Stimulated activated effector memory CD8-positive, alpha-beta T cell treated with anti-CD3 and anti-CD28 coated beads, Interleukin-12 subunit alpha, Interleukin-12 subunit beta, amount 100 ng/mL, for 72 hours (primary cell): ENCODE measurements around the gene PTPN23.
A peak's percentile ranks its signal among the peaks of the same experiment; 100 is the strongest.

Source experiments
- ATAC-seq: fragments of 150-1000 bp; cut with Tn5 transposase; 2 replicates; pipeline ENCODE4 v1.10.0; 2021
- DNase-seq, 2 donors: peaks; one replicate each; pipeline ENCODE4 v3.0.0; 2021 to 2022; ENCODE audit warnings: low spot score in 2 of 2
- H3K27ac Mint-ChIP-seq: one replicate; pipeline ENCODE4 v1.8.0; 2022; ENCODE audit warnings: mild to moderate bottlenecking, mixed read lengths
- H3K36me3 Mint-ChIP-seq: one replicate; pipeline ENCODE4 v1.8.0; 2022; ENCODE audit warnings: mild to moderate bottlenecking, mixed read lengths
- H3K4me1 Mint-ChIP-seq: one replicate; pipeline ENCODE4 v1.8.0; 2022; ENCODE audit warnings: mixed read lengths
- H3K4me3 Mint-ChIP-seq: one replicate; pipeline ENCODE4 v1.8.0; 2022; ENCODE audit warnings: mild to moderate bottlenecking, mixed read lengths
- H3K9me3 Mint-ChIP-seq: one replicate; pipeline ENCODE4 v1.8.0; 2022; ENCODE audit warnings: mixed read lengths

Gene PTPN23

DNA sequence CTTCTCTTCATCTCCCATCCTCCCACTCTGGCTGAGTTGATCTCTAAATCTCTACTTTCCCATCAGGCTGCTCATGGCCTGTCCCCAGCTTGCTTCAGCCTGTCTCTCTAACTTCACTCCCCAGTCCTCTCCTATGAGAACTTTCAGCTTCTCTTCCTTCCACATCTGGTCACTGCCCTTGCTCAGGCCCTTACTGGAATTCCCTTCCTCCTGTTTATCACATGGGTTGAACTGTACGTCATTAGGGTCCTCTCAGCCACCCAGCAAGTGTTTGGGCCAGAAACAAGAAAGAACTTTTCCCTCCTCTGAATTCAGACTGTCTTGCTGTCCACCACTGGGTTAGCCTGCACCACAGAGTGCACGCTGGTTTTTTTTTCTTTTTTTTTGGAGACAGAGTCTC, 5.0 kb downstream of the PTPN23 start:
- peak overlapping the region; percentile 21 for H3K27ac Mint-ChIP-seq
- DNase-seq (no peak), ATAC-seq (no peak)
- H3K36me3 Mint-ChIP-seq, result peaks cover 64% of the 10 kb centered on the region
- no peak overlapping the region for H3K4me3 Mint-ChIP-seq
- H3K4me1 Mint-ChIP-seq, result peaks cover 42% of the 10 kb centered on the region
- H3K9me3 Mint-ChIP-seq, result no peaks in the 10 kb centered on the region

DNA sequence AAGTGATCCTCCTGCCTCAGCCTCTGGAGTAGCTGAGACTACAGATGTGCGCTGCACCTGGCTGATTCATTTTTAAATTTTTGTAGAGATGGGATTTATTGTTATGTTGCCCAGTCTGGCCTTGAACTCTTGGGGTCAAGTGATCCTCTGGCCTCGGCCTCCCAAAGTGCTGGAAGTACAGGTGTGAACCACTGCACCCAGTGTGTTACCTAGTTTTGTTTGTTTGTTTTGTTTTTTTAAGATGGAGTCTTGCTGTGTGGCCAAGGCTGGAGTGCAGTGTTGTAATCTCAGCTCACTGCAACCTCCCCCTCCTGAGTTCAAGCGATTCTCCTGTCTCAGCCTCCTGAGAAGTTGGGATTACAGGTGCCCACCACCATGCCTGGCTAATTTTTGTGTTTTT, 12.1 kb downstream of the PTPN23 start:
- Mint-ChIP-seq H3K4me1 (peaks cover 46% of the 10 kb centered on the region), H3K4me3 (no peak overlapping the region), H3K27ac (peak overlapping the region; percentile 61), H3K36me3 (peaks cover 39% of the 10 kb centered on the region), H3K9me3 (no peaks in the 10 kb centered on the region)
- ATAC-seq (no peak), DNase-seq (no peak)

DNA sequence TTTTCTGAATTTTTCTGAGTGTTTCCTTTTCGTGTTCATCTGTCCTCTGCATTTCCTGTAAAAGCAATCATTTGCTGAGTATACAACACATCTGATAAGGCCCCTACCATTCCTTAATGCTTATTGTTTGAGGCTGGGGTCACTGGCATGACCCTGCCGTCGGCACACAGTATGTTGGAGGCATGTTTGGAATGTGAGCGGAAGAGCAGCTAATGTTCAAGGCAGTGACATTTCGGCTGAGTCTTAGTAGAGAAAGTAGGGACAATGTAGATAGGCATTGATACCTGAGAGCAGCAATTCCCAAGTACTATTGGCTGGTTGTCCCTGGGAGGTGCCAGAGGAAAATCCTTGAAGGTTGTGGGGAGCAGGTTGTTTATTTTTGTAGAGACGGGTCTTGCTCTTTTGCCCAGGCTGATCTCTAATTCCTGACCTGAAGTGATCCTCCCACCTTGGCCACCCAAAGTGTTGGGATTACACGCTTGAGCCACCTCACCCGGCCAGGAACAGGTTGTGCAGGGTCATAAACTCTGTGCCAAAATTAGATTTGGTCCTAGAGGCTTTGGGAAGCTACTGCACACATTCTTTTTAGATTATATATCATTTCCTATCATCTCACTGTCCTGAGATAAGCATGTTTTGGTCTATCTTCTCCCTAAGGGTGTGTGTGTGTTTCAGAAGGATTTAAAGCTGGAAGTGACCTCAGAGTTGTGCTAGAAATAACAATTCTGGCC, 13.5 kb downstream of the PTPN23 start:
- ATAC-seq (no peak), DNase-seq (no peak)
- Mint-ChIP-seq H3K36me3 (peaks cover 44% of the 10 kb centered on the region), H3K27ac (peak overlapping the region; percentile 80), H3K9me3 (no peaks in the 10 kb centered on the region), H3K4me1 (peaks cover 46% of the 10 kb centered on the region), H3K4me3 (no peak overlapping the region)

DNA sequence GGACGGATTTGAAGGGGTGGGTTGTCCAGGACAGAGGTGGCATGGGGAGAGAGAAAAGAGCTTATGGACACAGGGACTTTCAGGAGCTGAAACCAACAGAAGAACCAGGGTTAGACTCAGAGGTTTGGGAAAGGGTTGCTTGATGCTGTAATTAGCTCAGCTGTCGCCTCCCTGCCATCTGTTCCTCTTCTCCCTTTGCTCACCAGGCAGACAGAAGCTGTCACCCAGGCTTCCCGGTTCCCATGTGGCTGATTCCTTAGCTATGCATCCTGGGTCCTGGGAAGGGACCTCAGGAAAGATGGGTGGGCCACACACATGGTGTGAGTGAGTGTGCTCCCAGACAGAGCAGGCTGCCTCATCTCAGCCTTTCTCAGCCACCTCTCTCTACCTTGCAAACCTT, 14.1 kb downstream of the PTPN23 start:
- no peak for ATAC-seq
- Mint-ChIP-seq H3K36me3 (peaks cover 44% of the 10 kb centered on the region), H3K4me1 (peaks cover 46% of the 10 kb centered on the region), H3K9me3 (no peaks in the 10 kb centered on the region), H3K4me3 (no peak overlapping the region), H3K27ac (peak overlapping the region; percentile 80)
- DNase-seq, result no peak

DNA sequence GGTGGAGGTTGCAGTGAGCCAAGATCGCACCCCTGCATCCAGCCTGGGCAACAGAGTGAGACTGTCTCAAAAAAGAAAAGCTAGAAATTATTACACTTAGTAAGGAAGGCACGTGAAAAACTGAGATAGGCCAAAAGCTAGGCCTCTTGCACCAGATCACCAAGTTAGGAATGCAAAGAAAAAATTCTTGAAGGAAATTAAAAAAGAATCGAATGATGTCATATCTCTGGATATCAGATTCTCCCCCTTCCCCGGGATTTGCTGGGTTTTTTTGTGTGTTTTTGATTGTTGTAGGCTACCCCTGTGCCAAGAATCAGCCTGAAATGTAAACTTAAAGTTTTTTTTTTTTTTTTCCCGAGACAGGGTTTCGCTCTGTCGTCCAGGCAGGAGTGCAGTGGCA, 17.4 kb downstream of the PTPN23 start:
- no peaks in the 10 kb centered on the region for H3K9me3 Mint-ChIP-seq

DNA sequence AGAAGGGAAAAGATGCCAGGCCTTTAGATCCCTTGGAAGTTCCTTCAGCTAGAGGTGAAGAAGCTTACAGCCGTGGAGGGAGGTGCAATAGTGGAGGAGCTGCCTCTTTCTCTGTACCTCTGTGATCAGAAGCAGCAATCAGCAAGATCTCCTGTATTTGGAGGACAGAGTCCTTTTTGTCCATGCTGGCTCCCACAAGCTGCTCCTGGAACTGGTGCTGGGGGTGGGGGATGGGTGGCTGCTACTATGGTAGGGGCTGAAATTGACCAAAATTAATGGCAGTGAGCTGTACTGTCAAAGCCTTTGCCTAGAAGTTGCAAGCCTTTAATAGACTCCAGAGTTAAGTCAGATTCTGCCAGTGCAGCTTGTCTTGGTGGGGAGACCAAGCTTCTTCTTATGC, 18.2 kb downstream of the PTPN23 start:
- DNase-seq (no peak), ATAC-seq (no peak)
- no peak overlapping the region for H3K4me3 Mint-ChIP-seq
- no peak overlapping the region for H3K27ac Mint-ChIP-seq
- no peaks in the 10 kb centered on the region for H3K9me3 Mint-ChIP-seq
- peaks cover 65% of the 10 kb centered on the region for H3K36me3 Mint-ChIP-seq
- H3K4me1 Mint-ChIP-seq, result peaks cover 30% of the 10 kb centered on the region

More for the DNA sequence above, 17.4 kb downstream of the PTPN23 start:
- DNase-seq, result no peak
- H3K4me3 Mint-ChIP-seq, result no peak overlapping the region
- H3K36me3 Mint-ChIP-seq, result peaks cover 62% of the 10 kb centered on the region
- H3K27ac Mint-ChIP-seq, result no peak overlapping the region
- peaks cover 34% of the 10 kb centered on the region for H3K4me1 Mint-ChIP-seq
- ATAC-seq, result no peak

DNA sequence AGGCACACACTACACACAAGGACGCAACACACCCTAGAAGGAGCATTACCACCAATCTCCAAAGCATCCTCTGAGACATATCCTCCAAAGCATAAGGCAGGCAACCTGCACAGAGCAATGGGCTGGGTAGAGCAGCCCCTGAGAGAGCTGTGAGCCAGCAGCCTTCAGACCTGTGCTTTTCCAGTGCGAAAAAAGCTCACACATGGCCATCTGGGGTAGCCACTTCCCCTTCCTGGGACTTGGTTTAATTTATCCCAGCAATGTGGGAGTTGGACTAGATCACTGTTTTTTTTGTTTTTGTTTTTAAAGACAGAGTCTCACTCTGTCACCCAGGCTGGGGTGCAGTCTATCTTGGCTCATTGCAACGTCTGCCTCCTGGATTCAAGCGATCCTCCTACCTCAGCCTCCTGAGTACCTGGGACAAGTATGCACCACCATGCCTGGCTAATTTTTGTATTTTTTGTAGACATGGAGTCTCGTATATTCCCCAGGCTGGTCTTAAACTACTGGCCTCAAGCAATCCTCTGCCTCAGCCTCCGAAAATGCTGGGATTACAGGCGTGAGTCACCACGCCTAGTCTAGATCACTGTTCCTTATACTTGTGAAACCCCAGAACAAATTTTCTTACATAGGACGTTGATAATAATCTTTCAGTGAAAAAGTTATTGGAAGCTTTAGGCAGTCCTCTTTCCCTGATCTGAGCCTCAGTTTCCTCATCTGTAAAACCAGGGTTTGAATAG, 18.9 kb downstream of the PTPN23 start:
- Mint-ChIP-seq H3K27ac (no peak overlapping the region), H3K4me3 (no peak overlapping the region), H3K4me1 (peaks cover 23% of the 10 kb centered on the region), H3K9me3 (no peaks in the 10 kb centered on the region), H3K36me3 (peaks cover 61% of the 10 kb centered on the region)
- DNase-seq (no peak), ATAC-seq (no peak)

DNA sequence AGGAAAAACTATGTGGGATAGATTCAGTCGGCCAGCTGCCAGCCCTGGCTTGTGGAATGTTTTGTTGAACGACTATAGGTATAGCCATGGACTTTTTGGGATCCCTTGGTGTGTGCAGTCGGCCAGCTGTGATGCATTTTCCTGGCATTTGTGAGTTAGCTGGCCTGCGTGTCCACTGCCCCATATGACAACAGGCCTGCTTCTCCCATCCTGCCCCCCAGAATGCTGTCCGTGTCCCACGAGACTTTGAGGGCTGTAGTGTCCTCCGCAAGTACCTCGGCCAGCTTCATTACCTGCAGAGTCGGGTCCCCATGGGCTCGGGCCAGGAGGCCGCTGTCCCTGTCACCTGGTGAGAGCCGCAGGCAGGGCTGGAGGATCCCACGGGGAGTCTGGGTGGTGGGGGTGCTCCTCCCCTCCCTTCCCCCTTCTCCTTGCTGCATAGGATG, 23.6 kb downstream of the PTPN23 start:
- Mint-ChIP-seq H3K36me3 (peaks cover 51% of the 10 kb centered on the region), H3K4me1 (no peaks in the 10 kb centered on the region), H3K27ac (peak overlapping the region; percentile 61), H3K9me3 (no peaks in the 10 kb centered on the region), H3K4me3 (no peak overlapping the region)
- ATAC-seq (no peak), DNase-seq (no peak)

DNA sequence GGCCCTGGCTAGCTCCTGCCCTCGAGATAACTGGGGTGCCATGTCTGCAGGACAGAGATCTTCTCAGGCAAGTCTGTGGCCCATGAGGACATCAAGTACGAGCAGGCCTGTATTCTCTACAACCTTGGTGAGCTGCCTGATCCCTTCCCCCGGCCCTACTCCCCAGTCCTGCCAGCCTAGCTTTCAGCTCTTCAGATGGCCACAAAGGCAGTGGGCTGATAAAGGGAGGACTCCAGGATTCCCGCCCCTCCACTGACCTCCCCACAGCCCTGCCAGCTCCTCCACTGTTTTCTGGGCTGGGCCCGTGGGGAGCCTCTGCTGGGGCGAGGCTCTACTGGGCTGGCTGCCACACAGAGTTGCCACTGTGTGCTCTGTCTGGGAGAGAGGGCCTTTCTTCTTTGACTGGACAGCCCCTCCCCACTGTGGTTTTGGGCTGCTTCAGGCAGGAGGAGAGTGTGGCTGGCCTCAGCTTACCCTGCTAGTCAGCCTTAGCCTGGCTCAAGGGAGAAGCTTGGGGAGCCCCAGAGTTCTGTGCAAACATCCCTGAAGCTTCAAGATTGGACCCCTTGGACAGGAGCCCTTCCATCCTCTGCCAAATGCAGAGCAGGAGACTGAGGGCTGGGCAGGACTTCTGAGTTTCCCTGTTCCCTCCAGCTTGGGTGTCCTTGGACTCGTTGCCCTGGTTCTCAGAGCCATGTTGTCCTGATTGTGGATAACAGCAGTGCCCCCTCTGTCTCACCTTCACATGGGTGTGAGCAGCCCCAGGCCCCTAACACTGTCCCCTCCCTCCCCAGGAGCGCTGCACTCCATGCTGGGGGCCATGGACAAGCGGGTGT, 24.4 kb downstream of the PTPN23 start:
- H3K27ac Mint-ChIP-seq, result peak overlapping the region; percentile 61
- H3K4me3 Mint-ChIP-seq, result no peak overlapping the region

DNA sequence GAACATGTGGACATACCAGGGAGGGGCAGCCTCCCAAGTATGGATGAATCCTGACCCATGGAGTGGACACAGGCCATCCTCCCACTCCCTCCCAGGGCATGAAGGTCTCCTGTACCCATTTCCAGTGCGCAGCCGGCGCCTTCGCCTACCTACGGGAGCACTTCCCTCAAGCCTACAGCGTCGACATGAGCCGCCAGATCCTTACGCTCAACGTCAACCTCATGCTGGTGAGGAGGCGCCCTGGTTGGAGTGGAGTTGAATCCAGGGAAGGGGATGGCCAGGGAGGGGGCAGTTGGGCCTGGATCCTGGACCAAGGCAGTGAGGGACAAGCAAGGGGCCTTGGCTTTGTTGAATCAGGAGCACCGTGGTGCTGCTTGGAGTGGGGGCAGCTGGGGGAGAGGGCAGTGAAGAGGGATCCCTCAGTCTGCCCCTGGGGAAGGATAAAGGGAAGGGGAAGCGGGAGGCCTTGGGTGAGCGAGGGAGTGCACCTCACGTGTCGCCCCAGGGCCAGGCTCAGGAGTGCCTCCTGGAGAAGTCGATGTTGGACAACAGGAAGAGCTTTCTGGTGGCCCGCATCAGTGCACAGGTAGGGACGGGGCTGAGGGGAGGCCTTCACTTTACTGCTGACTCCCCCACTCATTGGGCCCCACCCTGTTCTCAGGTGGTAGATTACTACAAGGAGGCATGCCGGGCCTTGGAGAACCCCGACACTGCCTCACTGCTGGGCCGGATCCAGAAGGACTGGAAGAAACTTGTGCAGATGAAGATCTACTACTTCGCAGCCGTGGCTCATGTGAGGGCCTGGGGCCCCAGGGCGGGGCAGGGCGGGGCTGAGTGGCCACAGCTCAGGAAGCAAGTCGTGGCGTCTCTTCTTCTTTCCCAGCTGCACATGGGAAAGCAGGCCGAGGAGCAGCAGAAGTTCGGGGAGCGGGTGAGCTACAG, 25.3 kb downstream of the PTPN23 start:
- H3K9me3 Mint-ChIP-seq, result no peaks in the 10 kb centered on the region
- H3K36me3 Mint-ChIP-seq, result peaks cover 50% of the 10 kb centered on the region
- no peak overlapping the region for H3K4me3 Mint-ChIP-seq
- no peak for ATAC-seq
- no peak for DNase-seq
- H3K4me1 Mint-ChIP-seq, result no peaks in the 10 kb centered on the region
- H3K27ac Mint-ChIP-seq, result no peak overlapping the region

More for the DNA sequence above, 24.4 kb downstream of the PTPN23 start:
- Mint-ChIP-seq H3K4me1 (no peaks in the 10 kb centered on the region), H3K9me3 (no peaks in the 10 kb centered on the region), H3K36me3 (peaks cover 51% of the 10 kb centered on the region)
- ATAC-seq (no peak), DNase-seq (no peak)

DNA sequence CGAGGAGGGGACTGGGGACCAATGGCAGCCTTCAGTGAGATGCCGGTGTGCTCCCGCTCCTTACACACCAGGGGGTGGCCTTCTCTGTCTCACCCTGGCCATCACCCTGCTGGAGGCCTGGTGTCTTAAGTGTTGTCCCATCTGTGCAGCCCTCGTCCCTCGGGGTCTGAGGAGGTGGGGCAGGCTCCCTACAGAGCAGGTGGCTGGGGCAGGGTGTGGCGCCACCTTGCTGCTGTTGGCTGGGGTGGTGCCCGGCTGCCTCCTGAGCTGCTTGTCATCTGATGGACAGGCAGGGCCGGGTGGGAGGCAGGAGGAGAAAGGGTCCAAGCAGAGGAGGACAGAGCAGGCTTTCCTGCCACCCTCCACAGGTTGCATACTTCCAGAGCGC, 25.9 kb downstream of the PTPN23 start:
- Mint-ChIP-seq H3K4me3 (no peak overlapping the region), H3K27ac (peak overlapping the region; percentile 64), H3K36me3 (peaks cover 50% of the 10 kb centered on the region), H3K9me3 (no peaks in the 10 kb centered on the region), H3K4me1 (no peaks in the 10 kb centered on the region)
- ATAC-seq (peak; percentile 26), DNase-seq (no peak)

DNA sequence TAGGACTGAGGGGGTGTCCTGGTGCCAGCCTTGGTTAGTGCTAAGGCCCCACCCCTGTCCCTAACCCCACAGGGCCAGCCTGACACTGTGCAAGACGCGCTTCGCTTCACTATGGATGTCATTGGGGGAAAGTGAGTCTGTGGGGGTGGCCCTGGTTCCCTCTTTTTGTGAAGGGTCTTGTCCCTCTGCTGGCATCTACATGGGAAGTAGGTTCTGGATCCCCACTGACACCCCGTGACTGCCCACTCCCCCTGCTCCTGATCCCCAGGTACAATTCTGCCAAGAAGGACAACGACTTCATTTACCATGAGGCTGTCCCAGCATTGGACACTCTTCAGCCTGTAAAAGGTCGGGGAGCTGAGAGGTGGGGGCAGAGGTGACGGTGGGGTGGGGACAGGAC, 26.4 kb downstream of the PTPN23 start:
- ATAC-seq, result no peak
- no peak for DNase-seq
- no peaks in the 10 kb centered on the region for H3K4me1 Mint-ChIP-seq
- no peak overlapping the region for H3K4me3 Mint-ChIP-seq
- H3K27ac Mint-ChIP-seq, result peak overlapping the region; percentile 64
- H3K9me3 Mint-ChIP-seq, result no peaks in the 10 kb centered on the region
- peaks cover 54% of the 10 kb centered on the region for H3K36me3 Mint-ChIP-seq

DNA sequence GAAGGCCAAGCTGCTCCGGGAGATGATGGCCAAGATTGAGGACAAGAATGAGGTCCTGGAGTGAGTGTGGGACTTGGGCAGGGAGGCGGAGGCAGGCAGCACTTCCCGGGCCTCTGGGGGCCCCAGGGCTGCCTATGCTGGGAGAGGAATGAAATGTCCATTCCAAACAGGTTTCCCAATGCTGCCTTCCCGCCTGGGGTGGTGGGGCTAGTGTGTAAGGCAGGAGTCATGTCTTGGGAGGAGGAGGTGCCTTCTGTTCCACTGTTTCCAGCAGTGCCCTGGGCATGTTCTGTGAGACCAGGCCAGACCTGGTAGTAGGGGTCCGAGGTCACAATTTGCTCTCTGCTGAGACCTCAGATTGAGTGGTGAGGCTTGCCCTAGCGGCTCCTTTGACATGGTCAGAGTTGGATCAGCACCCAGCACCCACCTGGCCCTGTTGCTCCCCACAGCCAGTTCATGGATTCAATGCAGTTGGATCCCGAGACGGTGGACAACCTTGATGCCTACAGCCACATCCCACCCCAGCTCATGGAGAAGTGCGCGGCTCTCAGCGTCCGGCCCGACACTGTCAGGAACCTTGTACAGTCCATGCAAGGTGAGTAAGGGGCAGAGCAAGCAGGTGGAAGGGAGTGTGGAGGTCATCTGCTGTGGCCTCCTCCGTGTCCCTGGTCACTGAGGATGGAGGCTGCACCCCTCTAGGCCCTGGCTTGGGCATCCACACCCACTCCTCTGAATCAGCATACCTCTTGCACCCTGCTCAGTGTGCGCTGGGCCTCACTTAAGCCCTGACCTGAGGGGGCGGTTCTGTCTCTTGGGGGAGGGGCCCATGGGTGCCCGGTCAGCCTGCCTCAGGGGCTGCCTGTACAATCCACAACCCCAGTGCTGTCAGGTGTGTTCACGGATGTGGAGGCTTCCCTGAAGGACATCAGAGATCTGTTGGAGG, 27.3 kb downstream of the PTPN23 start:
- no peak for ATAC-seq
- Mint-ChIP-seq H3K27ac (peak overlapping the region; percentile 64), H3K36me3 (peaks cover 60% of the 10 kb centered on the region), H3K9me3 (no peaks in the 10 kb centered on the region), H3K4me3 (no peak overlapping the region), H3K4me1 (peaks cover 4% of the 10 kb centered on the region)
- no peak for DNase-seq

DNA sequence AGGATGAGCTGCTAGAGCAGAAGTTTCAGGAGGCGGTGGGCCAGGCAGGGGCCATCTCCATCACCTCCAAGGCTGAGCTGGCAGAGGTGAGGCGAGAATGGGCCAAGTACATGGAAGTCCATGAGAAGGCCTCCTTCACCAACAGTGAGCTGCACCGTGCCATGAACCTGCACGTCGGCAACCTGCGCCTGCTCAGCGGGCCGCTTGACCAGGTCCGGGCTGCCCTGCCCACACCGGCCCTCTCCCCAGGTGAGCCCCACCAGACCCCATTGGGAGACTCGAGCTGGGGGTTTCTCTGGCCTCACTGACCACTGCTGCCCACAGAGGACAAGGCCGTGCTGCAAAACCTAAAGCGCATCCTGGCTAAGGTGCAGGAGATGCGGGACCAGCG, 28.0 kb downstream of the PTPN23 start:
- Mint-ChIP-seq H3K36me3 (peaks cover 63% of the 10 kb centered on the region), H3K27ac (no peak overlapping the region), H3K9me3 (no peaks in the 10 kb centered on the region), H3K4me1 (peaks cover 5% of the 10 kb centered on the region), H3K4me3 (no peak overlapping the region)
- ATAC-seq (no peak), DNase-seq (no peak)
